Chondrocyte (in vitro differentiated cells): ENCODE data around the gene JMJD6. TPM values are rescaled to one million over a fixed set of nuclear protein-coding genes. Genes with fewer than 3 reads are reported as not detected.

Source experiments
- DNase-seq: peaks from one replicate; pipeline ENCODE4 v3.0.0; 2021; ENCODE audit warnings: mixed read lengths, low spot score
- H3K27ac Mint-ChIP-seq: one replicate; pipeline ENCODE4 v1.8.0; 2021; ENCODE audit warnings: mild to moderate bottlenecking, moderate library complexity, mixed read lengths; ENCODE audit not compliant: unreplicated experiment
- H3K27me3 Mint-ChIP-seq: 2 replicates; pipeline ENCODE4 v1.8.0; 2021; ENCODE audit warnings: low read depth, mixed read lengths
- H3K36me3 Mint-ChIP-seq: 2 replicates; pipeline ENCODE4 v1.8.0; 2021; ENCODE audit warnings: low read depth, mixed read lengths
- H3K4me1 Mint-ChIP-seq: 2 replicates; pipeline ENCODE4 v1.8.0; 2021; ENCODE audit warnings: low read depth, mild to moderate bottlenecking, mixed read lengths
- H3K4me3 Mint-ChIP-seq: one replicate; pipeline ENCODE4 v1.8.0; 2021; ENCODE audit warnings: mild to moderate bottlenecking, moderate library complexity, mixed read lengths; ENCODE audit not compliant: unreplicated experiment
- H3K9me3 Mint-ChIP-seq: 2 replicates; pipeline ENCODE4 v1.8.0; 2021; ENCODE audit warnings: low read depth, mixed read lengths
- total RNA-seq: library from RNA; stranded (reverse); gene quantifications from 3 replicates; pipeline ENCODE4 v1.2.1, GENCODE V29; 2021
- TF ChIP-seq, protein P1 (sequence below): fragments of 200-600 bp; sonication (generic); IDR thresholded peaks from 2 replicates; pipeline ENCODE4 v1.5.0; 2021; ENCODE audit warnings: antibody characterized with exemption, mild to moderate bottlenecking, moderate library complexity

Gene JMJD6
- total RNA-seq, 1 donor from 2014 or later, result 27.2 TPM

DNA sequence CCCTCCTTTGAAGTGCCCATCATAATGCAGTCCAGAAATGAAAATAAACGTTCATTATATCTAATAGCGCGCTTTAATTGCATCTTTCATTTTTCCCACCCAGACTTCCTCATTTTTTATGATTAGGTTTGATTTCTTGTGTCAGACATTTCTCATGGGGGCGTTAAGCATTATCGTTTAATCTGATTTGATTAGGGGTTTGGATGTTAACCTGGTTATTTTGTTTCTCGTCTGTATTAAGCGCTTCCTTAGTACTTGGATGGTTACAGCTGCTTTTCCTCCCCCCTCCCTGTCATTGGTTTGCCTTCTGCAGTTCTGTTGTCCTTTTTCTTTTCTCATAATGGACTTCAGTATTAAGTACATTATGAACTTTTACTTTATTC is 12.1 kb upstream of the JMJD6 start:
- H3K9me3 Mint-ChIP-seq, result no peaks in the 10 kb centered on the region
- no peaks in the 10 kb centered on the region for H3K27me3 Mint-ChIP-seq
- H3K27ac Mint-ChIP-seq, result peak overlapping the region; percentile 100
- peak overlapping the region; percentile 99 for H3K4me3 Mint-ChIP-seq
- DNase-seq, result no peak
- peaks cover 55% of the 10 kb centered on the region for H3K4me1 Mint-ChIP-seq
- peaks cover 30% of the 10 kb centered on the region for H3K36me3 Mint-ChIP-seq
- TF ChIP-seq, protein P1, sequence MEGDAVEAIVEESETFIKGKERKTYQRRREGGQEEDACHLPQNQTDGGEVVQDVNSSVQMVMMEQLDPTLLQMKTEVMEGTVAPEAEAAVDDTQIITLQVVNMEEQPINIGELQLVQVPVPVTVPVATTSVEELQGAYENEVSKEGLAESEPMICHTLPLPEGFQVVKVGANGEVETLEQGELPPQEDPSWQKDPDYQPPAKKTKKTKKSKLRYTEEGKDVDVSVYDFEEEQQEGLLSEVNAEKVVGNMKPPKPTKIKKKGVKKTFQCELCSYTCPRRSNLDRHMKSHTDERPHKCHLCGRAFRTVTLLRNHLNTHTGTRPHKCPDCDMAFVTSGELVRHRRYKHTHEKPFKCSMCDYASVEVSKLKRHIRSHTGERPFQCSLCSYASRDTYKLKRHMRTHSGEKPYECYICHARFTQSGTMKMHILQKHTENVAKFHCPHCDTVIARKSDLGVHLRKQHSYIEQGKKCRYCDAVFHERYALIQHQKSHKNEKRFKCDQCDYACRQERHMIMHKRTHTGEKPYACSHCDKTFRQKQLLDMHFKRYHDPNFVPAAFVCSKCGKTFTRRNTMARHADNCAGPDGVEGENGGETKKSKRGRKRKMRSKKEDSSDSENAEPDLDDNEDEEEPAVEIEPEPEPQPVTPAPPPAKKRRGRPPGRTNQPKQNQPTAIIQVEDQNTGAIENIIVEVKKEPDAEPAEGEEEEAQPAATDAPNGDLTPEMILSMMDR, result no peak

DNA sequence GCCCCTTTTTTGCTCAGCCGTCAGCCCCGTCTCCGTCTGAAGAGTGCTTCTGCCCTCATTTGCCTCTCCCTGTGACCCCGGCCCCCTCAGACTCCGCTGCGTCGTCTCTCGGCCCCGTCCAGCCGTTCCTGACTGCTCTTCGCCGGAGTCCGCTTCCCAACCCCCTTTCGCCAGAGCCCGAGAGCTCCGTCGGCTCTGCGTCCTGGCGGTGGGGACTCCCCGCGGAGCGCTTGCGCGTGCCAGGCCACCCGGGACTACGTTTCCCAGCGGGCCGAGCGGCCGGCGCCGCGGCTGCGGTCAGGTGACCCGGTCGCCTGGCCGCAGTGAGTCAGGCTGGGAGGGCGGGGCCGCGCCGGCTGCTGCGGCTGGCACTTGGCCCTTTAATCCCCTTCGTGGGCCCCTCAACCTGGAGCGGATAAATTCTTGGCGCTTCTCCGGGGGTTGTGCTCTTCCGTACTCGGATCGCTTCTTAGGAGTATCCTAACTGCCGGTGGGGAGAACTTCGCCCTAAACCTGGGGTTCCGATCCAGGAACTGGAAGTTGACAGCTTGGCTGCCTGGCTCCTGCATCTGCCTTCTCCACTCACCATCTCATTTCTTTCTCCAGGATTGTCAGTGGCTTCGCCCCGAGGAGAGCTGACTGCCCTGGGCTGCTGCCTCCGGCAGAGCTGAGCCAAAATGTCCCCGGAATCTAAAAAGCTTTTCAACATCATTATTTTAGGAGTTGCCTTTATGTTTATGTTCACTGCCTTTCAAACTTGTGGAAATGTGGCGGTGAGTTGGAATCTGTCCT is 11.5 kb upstream of the JMJD6 start, which contains the start of gene MFSD11:
Gene MFSD11, plus strand, starts transcription at position 444 of the 792 bp plus-strand sequence. Its CDS starts 234 bp downstream, at position 678.
- Mint-ChIP-seq H3K27ac (peak within 1 kb of the TSS; percentile 100), H3K4me1 (peaks cover 61% of the 10 kb centered on the region), H3K36me3 (peaks cover 34% of the 10 kb centered on the region), H3K27me3 (no peaks in the 10 kb centered on the region), H3K9me3 (no peaks in the 10 kb centered on the region), H3K4me3 (peak within 1 kb of the TSS; percentile 99)
- TF ChIP-seq, protein P1, result no peak
- DNase-seq, result peak; percentile 98

DNA sequence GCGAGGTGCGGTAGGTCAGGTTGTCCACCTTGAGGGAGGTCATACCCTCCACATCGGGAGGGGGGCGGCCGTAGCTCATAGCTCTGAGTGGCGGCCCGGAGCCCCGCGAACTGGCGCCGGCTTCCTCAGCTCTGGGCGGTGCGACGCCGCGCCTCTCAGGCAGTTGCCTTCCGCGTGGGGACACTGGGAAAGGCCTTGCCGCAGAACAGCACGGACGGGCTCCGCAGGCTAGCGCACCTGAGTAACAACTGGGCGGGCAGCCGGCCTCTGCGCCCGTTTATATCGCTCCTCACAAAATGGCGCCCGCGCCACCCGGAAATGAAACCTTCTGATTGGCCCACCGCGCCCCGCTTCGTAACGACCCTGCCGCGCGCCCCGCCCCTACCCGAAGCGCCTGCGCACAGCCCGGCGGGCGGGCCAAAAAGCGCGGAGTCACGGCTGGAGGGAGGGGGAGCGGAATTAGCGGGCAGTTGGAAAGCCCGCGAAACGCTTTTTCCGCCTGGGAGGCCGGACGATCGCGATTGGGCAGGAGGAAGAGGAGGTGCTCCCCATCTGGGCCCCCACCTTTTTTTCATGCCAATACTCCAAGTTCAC is 10.8 kb upstream of the JMJD6 start, which contains the start of gene SRSF2:
Gene SRSF2, minus strand, starts transcription at position 250 of the 594 bp plus-strand sequence. Its CDS starts 171 bp downstream, at position 79.
- Mint-ChIP-seq H3K4me3 (peak within 1 kb of the TSS; percentile 99), H3K4me1 (peaks cover 62% of the 10 kb centered on the region), H3K9me3 (no peaks in the 10 kb centered on the region), H3K36me3 (peaks cover 32% of the 10 kb centered on the region), H3K27ac (peak within 1 kb of the TSS; percentile 100), H3K27me3 (no peaks in the 10 kb centered on the region)
- TF ChIP-seq, protein P1, result no peak
- peak; percentile 99 for DNase-seq

DNA sequence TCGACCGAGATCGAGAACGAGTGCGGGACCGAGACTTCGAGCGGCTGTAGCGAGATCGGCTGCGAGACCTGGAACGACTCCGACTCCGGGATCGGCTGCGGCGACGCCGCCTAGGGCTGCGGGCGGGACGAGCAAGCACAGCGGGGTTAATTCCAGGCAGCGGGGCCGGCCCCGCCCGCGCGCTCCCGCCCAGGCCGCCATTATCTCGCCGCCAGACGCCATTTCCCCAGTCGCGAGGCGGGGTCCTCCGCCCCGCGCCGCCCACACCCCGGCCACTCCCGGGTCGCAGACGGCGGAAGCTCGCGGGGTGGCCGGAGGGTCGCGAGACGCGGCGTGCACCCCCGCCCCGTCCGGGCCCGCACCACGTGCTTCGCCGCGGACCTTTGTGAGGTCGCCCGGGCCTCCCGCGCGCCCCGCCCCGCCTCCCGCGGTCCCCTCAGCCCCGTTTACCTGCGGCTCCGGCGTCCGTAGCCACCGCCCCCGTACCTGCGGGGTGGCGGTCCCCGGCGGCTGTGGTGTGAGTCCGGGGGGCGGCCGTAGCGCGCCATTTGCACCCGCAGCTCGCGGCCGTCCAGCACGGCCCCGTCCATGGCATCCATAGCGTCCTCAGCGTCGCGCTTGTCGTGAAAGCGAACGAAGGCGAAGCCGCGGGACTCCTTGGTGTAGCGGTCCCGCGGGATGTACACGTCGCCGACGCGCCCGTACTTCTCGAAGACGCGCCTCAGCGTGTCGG is 10.1 kb upstream of the JMJD6 start:
- peaks cover 62% of the 10 kb centered on the region for H3K4me1 Mint-ChIP-seq
- TF ChIP-seq, protein P1, result peak; percentile 44

More for the DNA sequence above, 10.1 kb upstream of the JMJD6 start:
- peak overlapping the region; percentile 100 for H3K27ac Mint-ChIP-seq
- DNase-seq, result no peak
- H3K36me3 Mint-ChIP-seq, result peaks cover 28% of the 10 kb centered on the region
- H3K4me3 Mint-ChIP-seq, result peak overlapping the region; percentile 99
- no peaks in the 10 kb centered on the region for H3K9me3 Mint-ChIP-seq
- H3K27me3 Mint-ChIP-seq, result no peaks in the 10 kb centered on the region
